Measurements from ENCODE around the gene BMPR1A.

BMPR1A gene

DNA sequence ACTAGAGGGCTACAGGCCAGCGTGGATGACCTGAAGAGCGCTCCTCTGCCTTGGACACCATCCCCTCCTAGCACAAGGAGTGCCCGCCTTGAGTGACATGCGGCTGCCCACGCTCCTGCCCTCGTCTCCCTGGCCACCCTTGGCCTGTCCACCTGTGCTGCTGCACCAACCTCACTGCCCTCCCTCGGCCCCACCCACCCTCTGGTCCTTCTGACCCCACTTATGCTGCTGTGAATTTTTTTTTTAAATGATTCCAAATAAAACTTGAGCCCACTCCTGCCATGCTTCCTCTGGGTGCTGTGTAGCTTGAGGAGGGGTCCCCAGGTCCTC, 206.5 kb downstream of the BMPR1A start:
- no peak overlapping the region for H4K8ac ChIP-seq (ENCODE audit: low read depth, low read length)
- H3K18ac ChIP-seq (ENCODE audit: low read length), result no peak overlapping the region
- H3K79me2 ChIP-seq (ENCODE audit: control insufficient read depth, insufficient read depth, low read length, poor library complexity), result no peaks in the 10 kb centered on the region
- peaks cover 5% of the 10 kb centered on the region for H3K79me1 ChIP-seq (ENCODE audit: low read length)
- no peak overlapping the region for H4K12ac ChIP-seq (ENCODE audit: low read depth, low read length)
- no peaks in the 10 kb centered on the region for H3K27me3 ChIP-seq (ENCODE audit: insufficient read depth, low read length)
- H2AFZ ChIP-seq (ENCODE audit: insufficient read depth, low read length, poor library complexity), result no peak overlapping the region
- no peak overlapping the region for H3K14ac ChIP-seq (ENCODE audit: low read length)
- H3K36me3 ChIP-seq (ENCODE audit: control insufficient read depth in 1 of 2, insufficient read depth in 2 of 2, low read length in 2 of 2), result no peaks in the 10 kb centered on the region
- no peak for DNase-seq
- H3K4ac ChIP-seq (ENCODE audit: low read depth, low read length), result no peak overlapping the region
- H2AK5ac ChIP-seq (ENCODE audit: low read length), result no peak overlapping the region
- no peak overlapping the region for H3K4me2 ChIP-seq (ENCODE audit: low read length)
- peaks cover 6% of the 10 kb centered on the region for H3K9me3 ChIP-seq (ENCODE audit: insufficient read depth, low read depth, low read length)
- no peak overlapping the region for H3K27ac ChIP-seq (ENCODE audit: low read depth, low read length)
- no peak overlapping the region for H4K91ac ChIP-seq (ENCODE audit: low read depth, low read length)
- H2BK120ac ChIP-seq (ENCODE audit: insufficient read depth, low read length, poor library complexity), result no peak overlapping the region
- no peak overlapping the region for H2BK5ac ChIP-seq (ENCODE audit: low read depth, low read length, poor library complexity)
- no peak overlapping the region for H2BK12ac ChIP-seq (ENCODE audit: low read length)
- H3K9ac ChIP-seq (ENCODE audit: low read length), result no peak overlapping the region
- H3K23ac ChIP-seq (ENCODE audit: low read length), result no peak overlapping the region
- WGBS (ENCODE audit: extremely low coverage, insufficient coverage, insufficient read length), result no CpG with 5 or more reads among the region's 7 CpGs
- peaks cover 16 to 27% of the 10 kb centered on the region in 2 experiments for H3K4me1 ChIP-seq (ENCODE audit: control insufficient read depth in 1 of 2, insufficient read depth in 2 of 2, low read length in 2 of 2)
- H3K4me3 ChIP-seq (ENCODE audit: low read depth, low read length), result no peak overlapping the region

DNA sequence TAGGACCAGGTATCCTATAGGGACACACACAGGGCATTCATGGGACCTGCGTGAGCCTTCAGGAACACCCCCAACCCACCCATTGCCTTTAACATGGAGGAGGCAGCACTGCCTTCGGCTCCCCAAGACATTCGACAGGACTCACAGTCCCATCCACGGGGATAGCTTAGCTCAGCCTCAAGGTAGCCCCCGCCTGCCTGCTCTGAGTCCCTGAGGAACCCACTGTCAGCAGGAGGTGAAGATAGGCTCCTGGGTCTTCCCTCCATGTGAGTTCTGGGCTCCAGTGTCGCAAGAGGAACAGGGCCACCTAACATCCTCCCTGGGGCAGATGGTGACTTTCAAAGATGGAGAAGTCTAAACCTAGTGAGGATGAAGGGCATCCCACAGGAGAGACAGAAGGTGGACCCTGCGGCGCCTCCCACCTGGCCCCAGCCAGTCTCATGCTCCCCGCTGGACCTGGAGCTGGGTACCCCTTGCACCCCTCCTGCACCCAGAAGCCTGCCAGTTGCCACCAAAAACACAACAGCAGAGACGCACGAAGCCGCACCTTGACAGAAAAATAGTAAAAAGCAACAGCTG, 207.0 kb downstream of the BMPR1A start:
- peaks cover 3% of the 10 kb centered on the region for H3K79me1 ChIP-seq (ENCODE audit: low read length)
- H3K79me2 ChIP-seq (ENCODE audit: control insufficient read depth, insufficient read depth, low read length, poor library complexity), result no peaks in the 10 kb centered on the region
- no peak overlapping the region for H3K14ac ChIP-seq (ENCODE audit: low read length)
- no peak overlapping the region for H3K18ac ChIP-seq (ENCODE audit: low read length)
- H4K8ac ChIP-seq (ENCODE audit: low read depth, low read length), result no peak overlapping the region
- no peak overlapping the region for H4K12ac ChIP-seq (ENCODE audit: low read depth, low read length)
- no peak overlapping the region for H3K4me2 ChIP-seq (ENCODE audit: low read length)
- no peak overlapping the region for H3K9ac ChIP-seq (ENCODE audit: low read length)
- WGBS (ENCODE audit: extremely low coverage, insufficient coverage, insufficient read length), result no CpG with 5 or more reads among the region's 12 CpGs
- H3K4ac ChIP-seq (ENCODE audit: low read depth, low read length), result no peak overlapping the region
- no peak overlapping the region for H3K4me3 ChIP-seq (ENCODE audit: low read depth, low read length)
- no peak for DNase-seq
- no peaks in the 10 kb centered on the region for H3K27me3 ChIP-seq (ENCODE audit: insufficient read depth, low read length)
- H2BK5ac ChIP-seq (ENCODE audit: low read depth, low read length, poor library complexity), result no peak overlapping the region
- H3K27ac ChIP-seq (ENCODE audit: low read depth, low read length), result no peak overlapping the region
- no peak overlapping the region for H2BK12ac ChIP-seq (ENCODE audit: low read length)
- no peaks in the 10 kb centered on the region for H3K36me3 ChIP-seq (ENCODE audit: control insufficient read depth in 1 of 2, insufficient read depth in 2 of 2, low read length in 2 of 2)
- H2AFZ ChIP-seq (ENCODE audit: insufficient read depth, low read length, poor library complexity), result no peak overlapping the region
- H4K91ac ChIP-seq (ENCODE audit: low read depth, low read length), result no peak overlapping the region
- H2AK5ac ChIP-seq (ENCODE audit: low read length), result no peak overlapping the region
- no peak overlapping the region for H3K23ac ChIP-seq (ENCODE audit: low read length)
- H3K9me3 ChIP-seq (ENCODE audit: insufficient read depth, low read depth, low read length), result peaks cover 6% of the 10 kb centered on the region
- H3K4me1 ChIP-seq (ENCODE audit: control insufficient read depth in 1 of 2, insufficient read depth in 2 of 2, low read length in 2 of 2), result peaks cover 13 to 23% of the 10 kb centered on the region in 2 experiments
- no peak overlapping the region for H2BK120ac ChIP-seq (ENCODE audit: insufficient read depth, low read length, poor library complexity)

DNA sequence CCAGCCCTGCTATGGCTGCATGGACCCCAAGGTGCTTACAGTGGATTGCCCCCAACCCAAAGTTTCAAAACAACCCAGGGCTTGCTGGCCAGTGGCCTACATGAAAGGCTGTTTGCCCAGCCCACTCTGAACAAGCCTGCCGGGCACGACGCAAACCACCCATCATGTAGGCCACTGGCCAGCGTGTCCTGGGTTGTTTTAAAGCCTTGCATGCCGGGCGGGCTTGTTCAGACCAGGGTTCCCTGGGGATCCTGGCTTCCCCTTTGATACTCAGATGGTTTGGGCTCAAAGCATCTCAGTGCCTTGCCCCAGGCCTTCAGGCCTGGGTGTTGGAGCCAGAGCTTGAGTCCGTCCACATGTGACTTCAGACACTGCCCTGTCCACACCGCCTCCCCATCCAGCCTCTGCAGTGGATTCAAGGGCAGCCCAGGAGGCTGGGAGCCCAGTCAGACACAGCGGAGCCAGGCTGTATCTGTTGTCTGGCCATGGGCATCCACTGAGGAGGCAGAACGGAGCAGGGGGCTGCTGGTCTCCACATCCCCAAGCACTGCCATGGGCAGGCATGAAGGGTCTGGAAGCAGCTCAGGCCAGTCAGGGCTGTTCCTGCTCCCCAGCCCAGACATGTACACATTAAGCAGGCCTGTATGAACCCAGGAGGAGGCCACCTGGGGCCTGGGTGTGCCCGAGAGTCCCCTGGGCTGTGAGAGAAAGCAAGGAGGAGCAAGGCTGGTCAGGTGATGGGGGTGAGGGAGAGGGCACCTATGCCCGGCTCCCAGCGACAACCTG, 207.8 kb downstream of the BMPR1A start:
- peaks cover 6 to 15% of the 10 kb centered on the region in 2 experiments for H3K4me1 ChIP-seq (ENCODE audit: control insufficient read depth in 1 of 2, insufficient read depth in 2 of 2, low read length in 2 of 2)
- H2AK5ac ChIP-seq (ENCODE audit: low read length), result no peak overlapping the region
- peaks cover 6% of the 10 kb centered on the region for H3K9me3 ChIP-seq (ENCODE audit: insufficient read depth, low read depth, low read length)
- H4K8ac ChIP-seq (ENCODE audit: low read depth, low read length), result no peak overlapping the region
- no peak overlapping the region for H3K4ac ChIP-seq (ENCODE audit: low read depth, low read length)
- H4K91ac ChIP-seq (ENCODE audit: low read depth, low read length), result no peak overlapping the region
- no peak overlapping the region for H2BK12ac ChIP-seq (ENCODE audit: low read length)
- no CpG with 5 or more reads among the region's 13 CpGs for WGBS (ENCODE audit: extremely low coverage, insufficient coverage, insufficient read length)
- no peaks in the 10 kb centered on the region for H3K79me1 ChIP-seq (ENCODE audit: low read length)
- no peak overlapping the region for H4K12ac ChIP-seq (ENCODE audit: low read depth, low read length)
- H2BK120ac ChIP-seq (ENCODE audit: insufficient read depth, low read length, poor library complexity), result no peak overlapping the region
- H3K18ac ChIP-seq (ENCODE audit: low read length), result no peak overlapping the region
- DNase-seq, result no peak
- H3K4me3 ChIP-seq (ENCODE audit: low read depth, low read length), result no peak overlapping the region
- no peaks in the 10 kb centered on the region for H3K27me3 ChIP-seq (ENCODE audit: insufficient read depth, low read length)
- no peak overlapping the region for H3K23ac ChIP-seq (ENCODE audit: low read length)
- no peak overlapping the region for H3K4me2 ChIP-seq (ENCODE audit: low read length)
- H3K9ac ChIP-seq (ENCODE audit: low read length), result no peak overlapping the region
- no peaks in the 10 kb centered on the region for H3K79me2 ChIP-seq (ENCODE audit: control insufficient read depth, insufficient read depth, low read length, poor library complexity)
- H3K36me3 ChIP-seq (ENCODE audit: control insufficient read depth in 1 of 2, insufficient read depth in 2 of 2, low read length in 2 of 2), result no peaks in the 10 kb centered on the region
- H3K14ac ChIP-seq (ENCODE audit: low read length), result no peak overlapping the region
- H2BK5ac ChIP-seq (ENCODE audit: low read depth, low read length, poor library complexity), result no peak overlapping the region
- H2AFZ ChIP-seq (ENCODE audit: insufficient read depth, low read length, poor library complexity), result no peak overlapping the region
- H3K27ac ChIP-seq (ENCODE audit: low read depth, low read length), result no peak overlapping the region

DNA sequence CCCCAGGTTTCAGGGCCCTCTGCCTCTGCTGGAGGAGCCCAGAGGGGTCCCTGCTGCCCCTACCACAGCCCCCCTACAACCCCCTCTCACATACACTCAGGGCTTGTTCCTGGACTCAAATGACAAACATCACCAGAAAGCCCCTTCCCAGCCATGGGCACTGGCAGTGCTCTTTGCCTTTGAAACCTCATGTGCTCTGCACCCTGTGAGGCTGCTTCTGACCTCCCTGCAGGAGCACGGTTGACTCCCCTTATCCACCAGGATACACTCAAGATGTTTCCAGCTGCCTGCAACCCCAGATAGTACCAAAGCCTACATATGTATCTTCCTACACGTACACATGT, 208.4 kb downstream of the BMPR1A start:
- Histone ChIP-seq H2AFZ (ENCODE audit: insufficient read depth, low read length, poor library complexity) (no peak overlapping the region), H3K79me1 (ENCODE audit: low read length) (no peaks in the 10 kb centered on the region), H3K9ac (ENCODE audit: low read length) (no peak overlapping the region), H3K14ac (ENCODE audit: low read length) (no peak overlapping the region), H4K91ac (ENCODE audit: low read depth, low read length) (no peak overlapping the region), H4K12ac (ENCODE audit: low read depth, low read length) (no peak overlapping the region), H4K8ac (ENCODE audit: low read depth, low read length) (no peak overlapping the region), H3K4me1 (ENCODE audit: control insufficient read depth in 1 of 2, insufficient read depth in 2 of 2, low read length in 2 of 2) (peaks cover under 1 to 9% of the 10 kb centered on the region in 2 experiments), H2BK5ac (ENCODE audit: low read depth, low read length, poor library complexity) (no peak overlapping the region), H2AK5ac (ENCODE audit: low read length) (no peak overlapping the region), H3K23ac (ENCODE audit: low read length) (no peak overlapping the region), H3K4me3 (ENCODE audit: low read depth, low read length) (no peak overlapping the region), H3K27ac (ENCODE audit: low read depth, low read length) (no peak overlapping the region), H2BK120ac (ENCODE audit: insufficient read depth, low read length, poor library complexity) (no peak overlapping the region), H3K36me3 (ENCODE audit: control insufficient read depth in 1 of 2, insufficient read depth in 2 of 2, low read length in 2 of 2) (no peaks in the 10 kb centered on the region), H3K18ac (ENCODE audit: low read length) (no peak overlapping the region), H3K79me2 (ENCODE audit: control insufficient read depth, insufficient read depth, low read length, poor library complexity) (no peaks in the 10 kb centered on the region), H3K9me3 (ENCODE audit: insufficient read depth, low read depth, low read length) (peaks cover 6% of the 10 kb centered on the region), H2BK12ac (ENCODE audit: low read length) (no peak overlapping the region), H3K4ac (ENCODE audit: low read depth, low read length) (no peak overlapping the region), H3K27me3 (ENCODE audit: insufficient read depth, low read length) (no peaks in the 10 kb centered on the region), H3K4me2 (ENCODE audit: low read length) (no peak overlapping the region)
- no peak for DNase-seq
- no CpG with 5 or more reads among the region's 2 CpGs for WGBS (ENCODE audit: extremely low coverage, insufficient coverage, insufficient read length)

Measured in trophoblast cell (in vitro differentiated cells and primary cell).